Stimulated activated CD4-positive, alpha-beta T cell treated with anti-CD3 and anti-CD28 coated beads, Interleukin-12 subunit alpha, Interleukin-12 subunit beta, amount 100 ng/mL, for 48 hours (primary cell): ENCODE measurements around the gene DUS4L.

ENCODE experiments used
- DNase-seq, 3 donors: peaks; one replicate each; pipeline ENCODE4 v3.0.0-alpha.2; 2020; ENCODE audit warnings: low read depth in 2 of 3, low spot score in 1 of 3

DUS4L gene

DNA sequence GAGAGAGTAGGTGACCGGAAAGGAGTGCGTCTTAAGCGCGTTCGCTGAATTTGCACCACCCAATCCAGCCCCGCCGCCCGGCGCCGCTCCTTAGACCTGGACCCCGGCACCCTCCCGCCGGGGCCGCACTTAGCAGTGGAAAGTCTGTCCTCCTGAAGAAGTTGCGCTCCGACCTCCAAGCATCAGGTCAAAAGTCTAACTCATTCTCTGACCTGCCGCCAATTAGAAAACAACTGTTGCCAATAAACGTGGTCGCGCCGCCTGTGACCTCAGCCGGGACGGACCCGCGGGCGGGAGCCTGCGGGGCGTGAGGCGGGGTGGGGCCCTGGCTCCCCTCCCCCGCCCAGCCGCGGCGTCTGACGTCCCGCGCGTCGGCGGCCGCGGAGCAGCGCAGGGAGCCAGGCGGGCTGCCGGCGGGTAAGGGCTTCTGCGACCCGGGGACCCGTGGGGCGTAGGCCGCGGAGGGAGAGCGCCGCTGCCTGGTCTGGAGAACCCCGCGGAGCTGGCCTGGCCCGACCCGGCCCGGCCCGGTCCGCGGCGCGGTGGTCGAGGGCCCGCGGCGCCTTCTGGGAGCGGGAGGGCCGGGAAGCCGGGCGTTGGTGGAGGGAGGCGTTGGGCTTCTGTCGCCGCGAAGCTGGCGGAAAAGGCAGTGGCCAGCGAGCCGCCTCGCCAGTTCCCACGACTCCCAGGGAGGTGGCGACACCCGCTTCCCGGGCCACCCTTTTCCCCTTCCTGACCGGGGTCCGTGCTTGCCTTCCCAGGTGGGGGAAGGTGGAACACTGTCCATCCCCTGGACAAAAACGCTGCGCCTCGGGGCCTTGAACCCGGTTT, 16.3 kb downstream of the DUS4L start, which contains the start of gene BCAP29:
Gene BCAP29 (plus strand): TSS at position 362 of the 831 bp plus-strand sequence. CDS start 527 bp downstream, outside the sequence.
- DNase-seq, result peak; percentile 35 to 63 (median 44)

- no peak for DNase-seq
Observed at GRCh38 chr7:107580716-107581383, 17.1 kb downstream of the DUS4L start.

GRCh38 chr7:107581387-107582013, 17.7 kb downstream of the DUS4L start:
- DNase-seq, result no peak

DNA sequence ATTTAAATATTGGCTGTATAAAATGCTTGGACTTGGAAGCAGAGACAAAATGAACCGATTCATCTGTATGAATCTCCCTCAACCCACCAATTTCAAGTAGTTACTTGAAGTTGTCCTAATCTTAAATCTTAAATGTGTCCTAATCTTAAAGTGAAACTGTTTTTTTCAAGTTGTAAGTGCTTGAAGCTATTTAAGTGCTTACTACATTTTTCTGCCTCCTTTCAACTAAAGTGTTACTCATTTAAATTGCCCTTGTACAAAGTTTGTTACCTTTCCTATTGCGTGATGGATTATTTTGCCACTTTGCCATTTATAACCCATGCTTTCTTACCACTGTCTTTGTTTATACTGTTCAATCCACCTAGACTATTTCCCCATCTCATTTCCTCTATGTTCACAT, 19.1 kb downstream of the DUS4L start:
- DNase-seq, result no peak

DNA sequence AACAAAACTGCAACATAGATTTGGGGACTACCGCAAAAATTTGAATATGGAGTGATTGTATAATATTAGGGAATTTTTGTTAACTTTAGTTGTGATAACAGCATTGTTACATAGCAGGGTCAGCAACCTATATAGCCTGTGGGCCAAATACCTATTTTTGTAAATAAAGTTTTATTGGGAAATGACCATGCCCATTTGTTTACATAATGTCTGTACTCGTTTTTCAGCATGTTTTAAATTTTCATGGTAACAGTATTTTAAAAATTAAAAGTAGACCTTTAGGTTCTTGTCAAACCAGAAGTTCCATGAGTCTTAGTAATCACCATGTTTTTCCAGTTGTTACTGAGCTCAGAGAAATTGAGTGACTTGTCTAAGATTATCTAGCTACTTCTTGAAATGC, 20.9 kb downstream of the DUS4L start:
- DNase-seq, result no peak

DNA sequence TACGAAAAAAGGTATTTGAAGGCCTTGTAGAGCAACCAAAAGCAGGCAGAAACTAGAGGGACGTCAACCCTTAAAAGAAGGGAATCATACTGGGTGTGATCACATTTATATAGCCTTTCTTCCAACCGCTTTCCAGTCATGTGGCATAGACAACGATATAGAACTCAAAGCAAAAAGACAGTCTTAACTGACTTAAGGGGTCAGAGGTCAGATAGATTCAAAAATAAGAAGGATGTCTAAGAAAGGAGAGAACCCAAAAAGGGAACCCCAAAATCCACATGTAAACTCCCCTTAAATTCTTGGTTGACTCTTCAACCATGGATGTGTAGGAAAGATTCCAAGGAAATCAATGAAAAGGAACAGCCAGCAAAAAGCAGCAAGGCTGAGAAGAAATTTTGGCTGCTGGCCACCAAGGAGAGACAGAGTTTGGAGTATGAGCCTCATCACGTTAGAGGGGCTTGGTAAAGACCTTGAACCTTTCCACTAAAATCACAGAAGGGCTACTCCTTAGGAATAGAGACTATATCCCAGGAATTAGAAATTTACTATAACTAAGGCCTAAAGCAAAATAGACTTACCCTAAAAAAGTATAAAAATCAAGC, 24.9 kb downstream of the DUS4L start:
- no peak for DNase-seq

DNA sequence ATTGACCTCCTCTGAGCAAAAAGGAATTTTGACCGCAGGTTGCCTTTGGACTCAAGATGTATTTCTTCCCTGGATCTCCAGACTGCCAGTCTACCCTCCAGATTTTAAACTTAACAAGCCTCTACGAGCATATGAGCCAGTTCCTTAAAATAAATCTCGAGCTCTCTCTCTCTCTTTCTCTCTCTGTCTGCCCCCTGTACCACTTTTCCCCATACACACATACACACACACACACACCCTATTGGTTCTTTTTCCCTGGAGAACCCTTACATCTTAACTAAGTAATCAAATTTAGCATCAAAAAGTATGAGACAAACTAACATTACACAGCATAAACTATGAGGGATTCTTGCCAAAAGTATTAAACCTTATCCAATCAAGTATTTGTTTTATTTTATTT, 27.6 kb downstream of the DUS4L start:
- DNase-seq, result no peak

- no peak for DNase-seq
Observed at GRCh38 chr7:107592361-107593024, 28.7 kb downstream of the DUS4L start.

GRCh38 chr7:107593025-107593410, 29.2 kb downstream of the DUS4L start:
- DNase-seq, result no peak

DNA sequence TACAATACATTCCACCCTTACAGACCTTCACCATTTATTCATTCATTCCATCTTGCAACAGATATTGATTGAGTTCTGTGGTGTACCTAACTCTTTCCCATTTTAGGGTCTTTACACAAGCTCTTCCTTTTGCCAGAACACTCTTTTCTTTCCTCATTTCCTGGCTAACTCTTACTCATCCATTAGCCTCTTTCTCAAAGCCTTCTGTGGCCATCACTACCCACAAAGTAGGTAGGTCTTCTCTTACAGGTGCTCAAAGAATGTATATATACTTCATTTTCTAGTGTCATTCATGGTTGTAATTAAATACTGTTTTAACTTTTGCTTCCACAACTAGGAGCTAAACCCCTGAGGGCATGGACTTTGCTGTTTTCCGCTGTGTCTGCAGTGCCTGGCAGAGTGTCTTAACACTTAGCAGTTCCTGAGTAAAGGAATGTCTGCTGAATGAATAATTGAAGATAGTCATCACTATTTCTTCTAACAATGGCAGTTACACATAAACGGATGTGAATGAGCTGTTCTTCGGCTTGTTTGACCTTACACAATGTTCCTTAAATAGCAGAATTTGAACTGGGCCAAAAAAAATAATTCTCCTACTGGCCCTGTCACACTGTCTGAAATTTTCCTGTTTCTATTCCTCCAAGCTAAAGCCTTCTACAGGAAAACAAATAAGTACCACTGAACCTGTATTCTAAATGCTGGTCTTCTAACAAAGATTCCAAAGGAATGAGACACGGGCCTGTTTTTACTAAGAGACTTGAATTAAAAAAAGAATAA, 31.4 kb downstream of the DUS4L start:
- DNase-seq, result no peak

DNA sequence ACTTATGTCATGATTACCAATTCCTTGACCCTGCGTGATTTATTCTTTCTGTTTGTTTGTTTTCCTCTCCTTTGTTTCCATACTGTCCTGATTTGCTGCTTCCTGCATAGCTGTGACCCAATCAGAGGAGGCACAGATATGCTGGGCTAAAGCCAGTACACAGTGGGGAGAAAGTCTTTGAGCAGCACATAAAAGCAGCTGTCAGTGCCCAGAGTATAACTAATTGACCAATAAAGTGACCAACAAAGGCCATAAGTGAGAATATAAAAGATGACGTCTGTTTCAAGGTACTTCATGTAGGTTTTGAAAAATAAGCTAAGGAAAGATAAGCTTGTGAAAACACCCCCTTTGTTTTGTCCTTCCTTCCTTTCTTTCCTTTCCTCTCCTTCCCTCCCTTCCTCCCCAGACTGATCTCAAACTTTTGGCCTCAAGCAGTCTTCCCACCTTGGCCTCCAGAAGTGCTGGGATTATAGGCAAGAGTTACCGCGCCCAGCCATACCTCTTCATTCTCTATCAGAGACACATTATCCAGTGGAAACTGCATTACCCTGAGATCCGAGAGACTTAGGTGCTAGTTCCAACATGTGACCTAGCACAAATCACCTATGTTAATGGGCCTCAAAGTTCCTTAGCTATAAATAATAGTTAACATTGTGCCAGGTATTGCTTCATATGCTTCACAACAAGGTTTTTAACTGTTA, 33.3 kb downstream of the DUS4L start:
- DNase-seq, result no peak

- DNase-seq, result no peak
Observed at GRCh38 chr7:107597582-107597916, 33.8 kb downstream of the DUS4L start.

DNA sequence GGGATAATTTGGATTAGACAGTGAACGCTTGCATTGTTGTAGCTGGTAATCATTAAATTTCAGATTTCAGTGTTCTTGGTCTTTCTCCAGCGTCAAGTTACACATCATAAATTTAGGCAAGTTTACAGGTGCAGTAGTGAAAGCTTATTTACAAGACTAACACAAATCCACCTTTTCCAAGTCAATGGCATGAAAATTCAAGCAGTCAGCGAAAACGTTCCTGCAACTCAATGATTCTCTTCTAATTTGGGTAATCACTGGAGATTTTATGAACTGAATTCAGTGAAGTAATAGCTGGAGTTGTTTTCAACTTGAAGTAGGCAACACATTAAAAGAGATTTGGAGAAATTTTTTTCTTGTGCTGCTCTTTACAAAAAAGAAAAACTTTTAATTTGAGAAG, 34.2 kb downstream of the DUS4L start:
- DNase-seq, result no peak

DNA sequence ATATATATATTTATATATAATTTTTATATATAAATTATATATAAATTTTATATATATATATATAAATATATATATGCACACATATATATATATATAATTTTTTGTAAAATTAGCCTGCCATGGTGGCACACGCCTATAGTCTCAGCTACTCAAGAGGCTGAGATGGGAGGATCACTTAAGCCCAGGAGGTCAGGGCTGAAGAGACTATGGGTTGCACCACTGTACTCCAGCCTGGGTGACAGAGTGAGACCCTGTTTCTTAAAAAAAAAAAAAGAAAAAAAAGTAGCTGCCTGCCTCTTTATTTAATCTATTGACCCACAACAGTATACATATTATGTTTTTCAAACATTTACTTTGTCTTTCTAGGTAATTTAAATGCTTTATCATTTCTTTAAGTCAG, 35.5 kb downstream of the DUS4L start:
- no peak for DNase-seq

- no peak for DNase-seq
Observed at GRCh38 chr7:107600816-107601215, 37.0 kb downstream of the DUS4L start.

GRCh38 chr7:107605218-107605815, 41.5 kb downstream of the DUS4L start:
- DNase-seq, result no peak

GRCh38 chr7:107606303-107606702, 42.5 kb downstream of the DUS4L start:
- no peak for DNase-seq

GRCh38 chr7:107609811-107610261, 46.1 kb downstream of the DUS4L start:
- DNase-seq, result no peak

- DNase-seq, result no peak
Observed at GRCh38 chr7:107610323-107610722, 46.6 kb downstream of the DUS4L start.
